OCI-LY1 (cell line): ENCODE results near the gene SSH2.

Source experiments
- H2AFZ ChIP-seq: fragments of 200-600 bp; sonication (generic), shearing (Covaris generic); 2 replicates; pipeline ENCODE4 v1.6.0; 2014; ENCODE audit warnings: antibody characterized with exemption, mild to moderate bottlenecking, low read length
- H3F3A ChIP-seq: fragments of 200-600 bp; sonication (generic), shearing (Covaris generic); 2 replicates; pipeline ENCODE4 v1.6.0; 2014; ENCODE audit warnings: mild to moderate bottlenecking, antibody characterized with exemption, low read length, moderate library complexity; ENCODE audit not compliant: insufficient read depth
- H3K27ac ChIP-seq: fragments of 200-600 bp; sonication (generic); 2 replicates; pipeline ENCODE4 v1.5.1; 2014; ENCODE audit warnings: low read length, mixed run types, mild to moderate bottlenecking, low read depth; ENCODE audit not compliant: poor library complexity, severe bottlenecking
- H3K27me3 ChIP-seq: fragments of 200-600 bp; sonication (generic); 2 replicates; pipeline ENCODE4 v1.6.0; 2014; ENCODE audit warnings: antibody characterized with exemption, mild to moderate bottlenecking, low read length, moderate library complexity; ENCODE audit not compliant: insufficient read depth
- H3K36me3 ChIP-seq: fragments of 200-600 bp; sonication (generic); 2 replicates; pipeline ENCODE4 v1.6.1; 2014; ENCODE audit warnings: mild to moderate bottlenecking, antibody characterized with exemption, low read length, moderate library complexity, mixed read lengths; ENCODE audit not compliant: insufficient read depth
- H3K4me1 ChIP-seq: fragments of 200-600 bp; sonication (generic); 2 replicates; pipeline ENCODE4 v1.5.1; 2014; ENCODE audit warnings: mild to moderate bottlenecking, low read length, moderate library complexity; ENCODE audit not compliant: insufficient read depth, severe bottlenecking
- H3K4me2 ChIP-seq: fragments of 200-600 bp; sonication (generic), shearing (Covaris generic); 2 replicates; pipeline ENCODE4 v1.6.1; 2014; ENCODE audit warnings: low read length
- H3K4me3 ChIP-seq: fragments of 200-600 bp; sonication (generic); 2 replicates; pipeline ENCODE4 v1.5.1; 2014; ENCODE audit warnings: low read length, low read depth, mild to moderate bottlenecking, mixed read lengths; ENCODE audit not compliant: poor library complexity, severe bottlenecking
- H3K79me2 ChIP-seq: fragments of 200-600 bp; shearing (Covaris generic); 2 replicates; pipeline ENCODE4 v1.6.1; 2016; ENCODE audit warnings: mixed run types, low read length, mixed read lengths; ENCODE audit not compliant: insufficient read depth
- H3K9ac ChIP-seq: fragments of 200-600 bp; sonication (generic), shearing (Covaris generic); 2 replicates; pipeline ENCODE4 v1.6.1; 2014; ENCODE audit warnings: mild to moderate bottlenecking, low read length, mixed read lengths
- H3K9me2 ChIP-seq: fragments of 200-600 bp; sonication (generic), shearing (Covaris generic); 2 replicates; pipeline ENCODE4 v1.6.1; 2014; ENCODE audit warnings: low read depth, mild to moderate bottlenecking, low read length, mixed read lengths
- H3K9me3 ChIP-seq: fragments of 200-600 bp; shearing (Covaris generic); 2 replicates; pipeline ENCODE4 v1.6.1; 2014; ENCODE audit warnings: low read length, mixed read lengths
- H4K20me1 ChIP-seq: fragments of 200-600 bp; sonication (generic), shearing (Covaris generic); 2 replicates; pipeline ENCODE4 v1.6.0; 2016; ENCODE audit warnings: mild to moderate bottlenecking, low read length; ENCODE audit not compliant: insufficient read depth
- CTCF ChIP-seq: fragments of 200-600 bp; sonication (generic), shearing (Covaris generic); IDR thresholded peaks from 2 replicates; pipeline ENCODE4 v1.5.1; 2017; ENCODE audit warnings: mild to moderate bottlenecking, antibody characterized with exemption, low read length, moderate library complexity, mixed read lengths
- EZH2 ChIP-seq: fragments of 200-600 bp; sonication (generic), shearing (Covaris generic); IDR thresholded peaks from 2 replicates; pipeline ENCODE4 v1.8.0; 2017; ENCODE audit warnings: borderline replicate concordance, mixed run types, mild to moderate bottlenecking, antibody characterized with exemption, low read length, moderate library complexity, mixed read lengths

SSH2 gene

GRCh38 chr17:29820425-29820824 lies 109.6 kb downstream of the SSH2 start:
- Histone ChIP-seq H3K4me3 (no peak overlapping the region), H3K9me3 (no peaks in the 10 kb centered on the region), H2AFZ (no peak overlapping the region), H3K36me3 (0 out of 2 replicates have a peak, but pooled peaks cover under 1% of the 10 kb centered on the region), H3K4me2 (no peak overlapping the region), H3K27ac (no peak overlapping the region), H3F3A (no peaks in the 10 kb centered on the region), H3K27me3 (no peaks in the 10 kb centered on the region), H3K4me1 (no peaks in the 10 kb centered on the region), H3K9ac (no peak overlapping the region), H3K9me2 (no peaks in the 10 kb centered on the region), H3K79me2 (no peaks in the 10 kb centered on the region), H4K20me1 (no peaks in the 10 kb centered on the region)
- TF ChIP-seq CTCF (no peak), EZH2 (no peak)

GRCh38 chr17:29807520-29808361 lies 122.3 kb downstream of the SSH2 start:
- Histone ChIP-seq H3K27me3 (no peaks in the 10 kb centered on the region), H3K4me1 (peaks cover 34% of the 10 kb centered on the region), H3K36me3 (no peaks in the 10 kb centered on the region), H3K4me2 (peak overlapping the region; percentile 48), H4K20me1 (no peaks in the 10 kb centered on the region), H3K9me2 (no peaks in the 10 kb centered on the region), H2AFZ (no peak overlapping the region), H3K27ac (peak overlapping the region; percentile 89), H3K4me3 (peak overlapping the region; percentile 40), H3K9me3 (no peaks in the 10 kb centered on the region), H3K9ac (peak overlapping the region; percentile 23; the same call in 1 of the 2 replicates), H3F3A (peaks cover 11% of the 10 kb centered on the region), H3K79me2 (no peaks in the 10 kb centered on the region)
- TF ChIP-seq EZH2, result no peak
- TF ChIP-seq CTCF, result peak; percentile 79

- Histone ChIP-seq H3K9me3 (peaks cover 14% of the 10 kb centered on the region; the same call in 1 of the 2 replicates), H3K79me2 (peaks cover 4% of the 10 kb centered on the region; the same call in 1 of the 2 replicates), H3F3A (no peaks in the 10 kb centered on the region), H2AFZ (no peak overlapping the region), H3K27me3 (no peaks in the 10 kb centered on the region), H3K4me1 (peaks cover 6% of the 10 kb centered on the region), H4K20me1 (no peaks in the 10 kb centered on the region), H3K4me2 (no peak overlapping the region), H3K27ac (no peak overlapping the region), H3K9ac (no peak overlapping the region), H3K4me3 (no peak overlapping the region), H3K36me3 (peaks cover 27% of the 10 kb centered on the region), H3K9me2 (no peaks in the 10 kb centered on the region)
- no peak for TF ChIP-seq EZH2
- TF ChIP-seq CTCF, result no peak
These were observed 127.8 kb downstream of the SSH2 start for GRCh38 chr17:29802246-29802645.
